ENCODE data around the gene TBX10. TPM values are rescaled to one million over a fixed set of nuclear protein-coding genes. Genes with fewer than 3 reads are reported as not detected.
"Not testable (repeated sequence)": the region's sequence is repeated elsewhere in the genome, so short reads cannot be mapped to it uniquely, and the experiment has no call there.

The TBX10 gene
- not detected for total RNA-seq

DNA sequence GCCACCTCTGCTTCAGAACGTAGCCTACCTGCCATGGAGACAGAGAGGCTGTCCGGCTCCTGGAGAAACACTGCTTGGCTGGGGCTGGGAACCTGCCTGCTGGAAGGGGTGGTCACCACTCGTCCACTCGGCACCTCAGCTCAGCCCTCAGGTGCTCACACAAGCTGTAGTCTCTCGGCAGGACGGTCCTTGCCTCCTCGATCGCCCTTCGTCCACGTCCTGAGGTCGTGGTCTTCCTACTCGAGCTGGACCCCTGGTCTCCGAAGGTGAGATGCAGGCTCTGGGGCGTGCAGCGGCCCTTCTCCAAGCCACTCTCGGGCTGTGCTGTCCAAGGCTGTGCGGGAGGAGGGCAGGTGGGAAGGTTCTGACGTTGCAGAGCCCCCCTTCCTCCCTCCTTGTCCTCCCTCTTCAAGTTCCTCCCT, at the start of gene TBX10:
TBX10 (minus strand) TSS at position 326 of the 422 bp plus-strand sequence; CDS start at position 35, 291 bp downstream.
- CTCF ChIA-PET, result no interaction called here
- Mint-ChIP-seq H3K4me1 (peaks cover 9% of the 10 kb centered on the region), H3K36me3 (ENCODE audit: low read depth) (no peaks in the 10 kb centered on the region), H3K27me3 (no peaks in the 10 kb centered on the region), H3K4me3 (no peak within 1 kb of the TSS), H3K9me3 (no peaks in the 10 kb centered on the region), H3K27ac (no peak within 1 kb of the TSS)
- POLR2A ChIA-PET, result interaction anchor here (1.0 kb wide), 1 partner anchor 9 kb away, joined by 3 read pairs; the partner anchor contains the start of gene NUDT8
- no peak for DNase-seq

DNA sequence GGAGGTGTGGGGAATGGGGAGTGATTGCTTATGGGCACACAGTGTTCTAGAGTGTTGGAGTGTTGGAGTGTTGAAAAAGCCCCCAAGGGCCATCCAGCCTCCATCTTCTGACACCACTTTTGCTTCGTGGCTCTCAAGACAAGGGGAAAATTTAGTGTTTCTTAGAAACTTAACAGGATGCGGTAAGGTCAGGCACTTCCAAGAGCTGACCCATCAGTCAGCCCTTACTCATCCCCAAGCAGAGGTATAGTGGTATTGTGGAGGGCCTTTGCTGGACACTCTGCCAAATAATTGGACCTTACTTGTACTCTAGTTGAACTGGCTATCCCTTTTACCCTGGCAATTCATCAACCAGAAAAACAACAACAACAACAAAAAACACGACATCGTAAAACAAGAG, 49.6 kb upstream of the TBX10 start:
- Mint-ChIP-seq H3K4me1 (peaks cover 6% of the 10 kb centered on the region), H3K9me3 (no peaks in the 10 kb centered on the region), H3K27ac (no peak overlapping the region), H3K4me3 (no peak overlapping the region), H3K36me3 (ENCODE audit: low read depth) (no peaks in the 10 kb centered on the region), H3K27me3 (peaks cover 35% of the 10 kb centered on the region)
- ChIA-PET POLR2A (no interaction called here), CTCF (no interaction called here)
- DNase-seq, result no peak

DNA sequence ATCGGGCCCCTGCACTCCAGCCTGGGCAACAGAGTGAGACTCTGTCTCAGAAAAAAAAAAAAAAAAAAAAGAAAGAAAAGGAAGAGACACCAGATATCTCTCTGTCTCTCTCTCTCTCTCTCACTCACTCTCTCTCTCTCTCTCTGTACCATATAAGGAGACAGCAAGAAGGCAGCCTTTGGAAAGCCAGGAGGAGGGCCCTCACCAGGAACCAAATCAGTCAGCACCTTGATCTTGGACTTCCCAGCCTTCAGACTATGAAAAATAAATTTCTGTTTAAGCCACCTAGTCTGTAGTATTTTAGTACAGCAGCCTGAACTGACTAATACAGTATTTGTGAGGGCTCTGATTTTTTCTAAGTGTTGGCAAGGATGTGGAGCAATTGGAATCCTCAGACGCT, 48.4 kb upstream of the TBX10 start:
- no peak overlapping the region for H3K4me3 Mint-ChIP-seq
- peaks cover 6% of the 10 kb centered on the region for H3K4me1 Mint-ChIP-seq
- H3K27ac Mint-ChIP-seq, result no peak overlapping the region
- no peaks in the 10 kb centered on the region for H3K36me3 Mint-ChIP-seq (ENCODE audit: low read depth)
- H3K9me3 Mint-ChIP-seq, result no peaks in the 10 kb centered on the region
- no peak for DNase-seq
- POLR2A ChIA-PET, result no interaction called here
- H3K27me3 Mint-ChIP-seq, result peaks cover 35% of the 10 kb centered on the region
- CTCF ChIA-PET, result no interaction called here

DNA sequence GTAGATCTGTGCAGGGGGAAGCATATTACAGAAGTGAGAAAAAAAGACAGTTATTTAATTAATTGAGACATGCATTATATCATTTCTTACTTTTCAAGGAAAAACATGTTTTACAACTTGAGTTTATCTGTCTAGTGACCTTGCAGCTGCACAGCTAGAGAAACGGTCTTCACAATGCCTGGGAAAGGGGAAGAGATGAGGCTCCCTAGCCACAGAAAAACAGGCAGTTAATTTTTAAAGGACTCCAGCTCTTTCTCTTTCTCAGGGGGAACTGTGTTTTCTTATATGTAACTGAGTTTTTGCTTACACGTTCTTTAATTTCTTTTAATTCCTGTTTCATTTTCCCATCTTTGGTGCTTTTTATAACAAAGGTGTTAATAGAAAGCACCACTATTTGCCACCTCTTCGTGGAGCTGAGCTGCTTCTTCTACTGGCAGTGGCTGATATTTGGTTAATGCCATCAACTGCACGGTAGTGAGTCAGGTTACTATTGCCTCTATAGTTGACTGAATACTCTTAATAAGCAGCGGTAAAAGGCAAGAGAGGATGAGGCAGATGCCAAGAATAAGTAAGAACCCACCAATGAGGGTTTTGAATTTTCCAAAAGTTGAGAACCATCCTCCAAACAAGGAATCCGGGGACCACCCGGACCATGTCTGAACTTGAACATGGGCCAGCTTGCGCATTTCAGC, 46.2 kb upstream of the TBX10 start:
- H3K36me3 Mint-ChIP-seq (ENCODE audit: low read depth); DNase-seq; CTCF ChIA-PET; POLR2A ChIA-PET; H3K27ac Mint-ChIP-seq; H3K9me3 Mint-ChIP-seq; H3K4me3 Mint-ChIP-seq; H3K4me1 Mint-ChIP-seq: not testable (repeated sequence)
- peaks cover 24% of the 10 kb centered on the region for H3K27me3 Mint-ChIP-seq

DNA sequence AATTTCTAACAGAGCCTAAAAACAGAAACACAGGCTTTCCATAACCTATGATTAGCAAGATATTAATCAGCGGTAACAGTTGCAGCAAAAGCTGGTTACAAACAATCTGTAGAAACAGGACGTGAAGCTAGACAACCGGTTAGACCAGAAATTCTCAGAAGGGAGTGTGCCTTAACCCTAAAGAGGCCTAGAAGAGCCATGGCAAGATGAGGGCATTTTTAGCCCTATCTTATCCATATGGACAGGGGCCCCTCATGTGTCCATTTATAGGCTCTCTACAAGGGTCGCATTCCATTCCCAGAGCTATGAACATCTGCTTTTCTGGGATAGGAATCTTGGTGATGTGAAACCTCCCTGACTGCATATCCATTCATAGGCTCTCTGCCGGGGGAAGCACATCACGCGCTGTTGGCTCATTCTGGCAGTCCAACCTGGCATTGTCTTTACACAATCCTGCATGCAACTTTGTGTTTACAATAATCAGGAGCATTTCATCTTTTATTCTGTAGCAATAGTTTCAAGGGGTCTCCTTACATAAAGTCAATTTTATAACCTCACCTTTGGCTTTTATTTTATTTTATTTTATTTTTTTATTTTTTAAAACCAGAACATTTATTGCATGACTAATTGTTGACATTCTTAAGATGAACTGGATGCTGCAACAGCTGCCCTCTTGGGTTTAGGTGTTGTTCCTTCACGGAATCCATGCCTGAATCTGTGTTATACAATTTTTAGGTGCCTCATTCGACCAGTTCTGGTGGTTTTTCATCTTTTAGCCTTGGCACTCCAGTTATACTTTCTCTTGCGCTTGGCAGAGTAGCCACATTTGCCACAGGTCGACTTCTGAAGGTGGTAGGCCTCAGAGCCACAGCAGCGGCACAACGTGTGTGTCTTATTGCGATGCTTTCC, 42.8 kb upstream of the TBX10 start:
- POLR2A ChIA-PET; H3K9me3 Mint-ChIP-seq; CTCF ChIA-PET; H3K4me1 Mint-ChIP-seq; H3K36me3 Mint-ChIP-seq (ENCODE audit: low read depth); H3K27ac Mint-ChIP-seq; DNase-seq; H3K4me3 Mint-ChIP-seq: not testable (repeated sequence)
- peaks cover 17% of the 10 kb centered on the region for H3K27me3 Mint-ChIP-seq

DNA sequence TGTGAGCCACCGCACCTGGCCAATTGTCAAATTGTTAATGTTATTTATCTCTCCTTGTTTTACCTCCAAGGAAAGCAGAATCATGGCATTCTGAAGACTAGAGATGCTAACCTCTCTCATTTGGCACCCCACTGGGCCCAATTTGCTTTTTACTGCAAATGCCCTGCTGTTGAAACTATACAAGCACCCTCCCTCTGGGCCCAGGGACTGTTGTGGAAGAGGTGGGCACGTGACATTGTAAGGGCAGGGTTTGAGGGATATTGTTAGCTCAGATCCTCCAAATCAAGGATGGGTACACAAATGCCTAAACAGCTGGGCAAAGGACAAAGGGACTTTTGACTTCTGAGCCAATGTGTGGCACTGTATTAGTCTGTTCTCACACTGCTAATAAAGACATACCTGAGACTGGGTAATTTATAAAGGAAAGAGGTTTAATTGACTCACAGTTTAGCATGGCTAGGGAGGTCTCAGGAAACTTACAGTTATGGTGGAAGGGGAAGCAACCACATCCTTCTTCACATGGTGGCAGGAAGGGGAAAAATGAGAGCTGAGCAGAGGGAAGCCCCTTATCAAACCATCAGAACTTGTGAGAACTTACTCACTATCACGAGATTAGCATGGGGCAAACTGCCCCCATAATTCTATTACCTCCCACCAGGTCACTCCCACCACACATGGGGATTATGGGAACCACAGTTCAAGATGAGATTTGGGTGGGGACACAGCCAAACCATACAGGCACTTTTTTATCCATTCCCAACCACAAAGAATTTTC, 41.3 kb upstream of the TBX10 start:
- H3K9me3 Mint-ChIP-seq, result peaks cover 5% of the 10 kb centered on the region
- POLR2A ChIA-PET, result no interaction called here
- no peak overlapping the region for H3K4me3 Mint-ChIP-seq
- no peak overlapping the region for H3K27ac Mint-ChIP-seq
- CTCF ChIA-PET, result interaction anchor here (0.6 kb wide), 1 partner anchor 1348 kb away, joined by 3 read pairs; no protein-coding TSS in a partner anchor
- DNase-seq, result no peak
- peaks cover 2% of the 10 kb centered on the region for H3K4me1 Mint-ChIP-seq
- H3K27me3 Mint-ChIP-seq, result peaks cover 25% of the 10 kb centered on the region
- no peaks in the 10 kb centered on the region for H3K36me3 Mint-ChIP-seq (ENCODE audit: low read depth)

DNA sequence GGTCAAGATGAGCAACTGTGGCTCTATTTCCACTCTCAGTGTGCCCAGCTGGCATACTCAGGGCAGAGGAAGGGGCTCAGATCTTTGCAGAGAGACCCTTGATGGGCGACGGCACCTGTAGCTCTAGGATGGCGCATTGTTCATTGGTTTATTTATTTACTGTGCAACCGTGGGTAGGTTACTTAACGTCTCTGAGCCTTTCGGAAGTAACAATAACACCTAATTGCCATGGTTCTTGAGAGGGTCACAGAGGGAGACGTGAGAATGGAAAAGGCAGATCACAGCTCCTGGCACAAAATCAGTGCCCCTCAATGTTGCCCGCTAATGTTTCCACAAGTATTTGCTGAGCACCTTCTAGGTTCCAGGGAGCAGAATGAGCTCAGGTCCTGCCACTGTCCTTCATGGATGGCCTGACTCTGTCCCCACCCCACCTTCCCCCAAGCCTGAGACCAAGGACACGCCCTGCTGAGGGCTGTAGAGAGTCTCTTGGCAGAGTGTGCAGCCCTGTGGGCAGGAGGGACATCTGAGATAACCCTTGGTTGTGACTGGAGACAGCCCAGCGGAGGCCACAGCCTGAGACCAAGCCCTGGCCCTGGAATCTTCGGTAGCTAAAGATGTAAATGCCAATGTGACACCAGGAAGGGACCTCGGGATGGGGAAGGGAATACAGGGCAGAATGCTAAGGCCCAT, 35.6 kb upstream of the TBX10 start:
- H3K4me1 Mint-ChIP-seq, result no peaks in the 10 kb centered on the region
- DNase-seq, result no peak
- H3K4me3 Mint-ChIP-seq, result no peak overlapping the region
- ChIA-PET POLR2A (no interaction called here), CTCF (interaction anchor here (1.4 kb wide), 1 partner anchor 14 kb away, joined by 3 read pairs; no protein-coding TSS in a partner anchor)
- H3K36me3 Mint-ChIP-seq (ENCODE audit: low read depth), result no peaks in the 10 kb centered on the region
- no peak overlapping the region for H3K27ac Mint-ChIP-seq
- H3K27me3 Mint-ChIP-seq, result peaks cover 23% of the 10 kb centered on the region
- peaks cover 3% of the 10 kb centered on the region for H3K9me3 Mint-ChIP-seq

DNA sequence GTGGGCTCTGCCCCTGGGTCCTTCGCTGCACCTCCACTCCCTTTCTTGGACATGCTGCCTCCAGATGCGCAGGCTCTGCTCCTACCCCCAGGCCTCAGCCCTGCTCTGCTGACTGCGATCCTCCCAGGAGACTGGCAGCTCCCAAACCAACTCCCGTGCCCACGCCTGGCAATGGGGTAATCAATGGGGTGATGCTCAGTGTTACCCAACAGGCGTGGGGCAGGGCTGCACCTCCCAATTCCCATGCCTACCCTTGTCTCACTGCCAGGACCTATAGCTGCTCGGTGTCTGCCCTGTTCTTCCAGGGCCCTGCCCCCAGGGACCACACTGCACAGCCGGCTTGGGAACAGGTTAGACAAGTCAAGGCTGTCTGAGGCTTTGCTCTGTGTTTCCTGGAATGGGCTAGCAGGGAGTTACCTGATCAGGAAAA, 34.9 kb upstream of the TBX10 start, which contains the start of gene ALDH3B2:
ALDH3B2 (minus strand) TSS at position 182 of the 430 bp plus-strand sequence. CDS start 7,688 bp downstream, outside the sequence.
- Mint-ChIP-seq H3K4me1 (no peaks in the 10 kb centered on the region), H3K27me3 (peaks cover 23% of the 10 kb centered on the region), H3K27ac (no peak within 1 kb of the TSS), H3K36me3 (ENCODE audit: low read depth) (no peaks in the 10 kb centered on the region), H3K9me3 (peaks cover 3% of the 10 kb centered on the region), H3K4me3 (no peak within 1 kb of the TSS)
- CTCF ChIA-PET, result interaction anchor here (1.4 kb wide), 1 partner anchor 14 kb away, joined by 3 read pairs; no protein-coding TSS in a partner anchor
- POLR2A ChIA-PET, result no interaction called here
- no peak for DNase-seq

DNA sequence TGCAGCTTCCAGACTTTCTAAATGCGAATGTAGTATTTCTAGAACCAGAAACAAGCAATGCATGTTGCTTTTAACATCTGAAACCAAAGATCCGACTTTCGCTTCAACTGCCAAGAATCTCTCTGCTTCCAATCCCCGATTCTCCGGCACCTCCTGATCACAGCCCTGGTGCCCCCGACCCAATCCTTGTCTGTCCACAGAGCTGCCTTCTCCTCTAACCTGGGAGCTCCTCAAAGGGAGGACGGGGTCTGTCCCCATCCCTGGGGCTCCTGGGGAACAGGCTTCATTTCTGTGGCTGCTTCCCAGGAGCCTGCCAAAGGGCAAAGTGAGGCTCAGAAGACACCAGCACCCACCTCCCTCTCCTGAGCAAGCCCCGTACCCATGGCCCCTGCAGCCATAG, 34.3 kb upstream of the TBX10 start:
- POLR2A ChIA-PET, result no interaction called here
- no peak for DNase-seq
- peaks cover 23% of the 10 kb centered on the region for H3K27me3 Mint-ChIP-seq
- peaks cover 3% of the 10 kb centered on the region for H3K9me3 Mint-ChIP-seq
- H3K36me3 Mint-ChIP-seq (ENCODE audit: low read depth), result no peaks in the 10 kb centered on the region
- CTCF ChIA-PET, result no interaction called here
- no peaks in the 10 kb centered on the region for H3K4me1 Mint-ChIP-seq
- no peak overlapping the region for H3K4me3 Mint-ChIP-seq
- no peak overlapping the region for H3K27ac Mint-ChIP-seq

DNA sequence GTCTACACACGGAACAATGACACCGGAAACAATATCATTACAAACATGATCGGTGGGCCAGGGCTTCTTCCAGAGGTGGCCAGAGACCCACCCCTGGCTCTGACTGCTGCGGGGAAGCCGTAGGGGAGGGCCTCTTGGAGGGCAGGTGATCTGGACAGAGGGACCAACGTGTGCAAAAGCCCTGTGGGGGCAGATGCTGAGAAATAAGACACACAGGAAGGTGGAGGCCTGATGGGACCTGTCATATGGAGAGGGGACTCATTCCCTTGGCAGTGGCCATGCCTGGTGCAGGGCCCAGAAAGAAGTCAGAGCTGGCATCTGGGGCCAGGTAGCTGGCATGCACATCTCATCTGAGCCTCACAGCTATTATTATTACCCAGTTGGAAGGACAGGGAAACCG, 33.8 kb upstream of the TBX10 start:
- H3K27me3 Mint-ChIP-seq, result peaks cover 23% of the 10 kb centered on the region
- no peak overlapping the region for H3K27ac Mint-ChIP-seq
- DNase-seq, result no peak
- CTCF ChIA-PET, result no interaction called here
- no peaks in the 10 kb centered on the region for H3K4me1 Mint-ChIP-seq
- no peak overlapping the region for H3K4me3 Mint-ChIP-seq
- H3K9me3 Mint-ChIP-seq, result peaks cover 3% of the 10 kb centered on the region
- POLR2A ChIA-PET, result no interaction called here
- no peaks in the 10 kb centered on the region for H3K36me3 Mint-ChIP-seq (ENCODE audit: low read depth)

DNA sequence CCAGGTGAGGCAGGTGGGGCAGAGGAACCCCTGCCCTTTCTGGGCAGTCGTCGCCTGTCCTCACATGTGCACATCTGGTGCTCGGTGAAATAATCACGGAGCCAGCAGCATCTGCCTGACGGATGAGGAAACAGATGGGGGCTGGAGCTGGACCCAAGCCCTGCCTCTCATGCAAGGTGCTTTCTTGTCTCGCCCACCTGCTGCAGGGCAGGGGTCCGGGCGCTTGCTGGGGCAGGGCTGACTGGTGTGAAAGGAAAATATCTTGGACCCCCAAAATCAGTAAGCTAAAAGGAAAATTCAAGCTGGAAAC, 31.6 kb upstream of the TBX10 start:
- ChIA-PET CTCF (no interaction called here), POLR2A (no interaction called here)
- H3K4me3 Mint-ChIP-seq, result no peak overlapping the region
- no peaks in the 10 kb centered on the region for H3K36me3 Mint-ChIP-seq (ENCODE audit: low read depth)
- peaks cover 5% of the 10 kb centered on the region for H3K27me3 Mint-ChIP-seq
- no peak for DNase-seq
- H3K4me1 Mint-ChIP-seq, result no peaks in the 10 kb centered on the region
- no peak overlapping the region for H3K27ac Mint-ChIP-seq
- H3K9me3 Mint-ChIP-seq, result peaks cover under 1% of the 10 kb centered on the region

DNA sequence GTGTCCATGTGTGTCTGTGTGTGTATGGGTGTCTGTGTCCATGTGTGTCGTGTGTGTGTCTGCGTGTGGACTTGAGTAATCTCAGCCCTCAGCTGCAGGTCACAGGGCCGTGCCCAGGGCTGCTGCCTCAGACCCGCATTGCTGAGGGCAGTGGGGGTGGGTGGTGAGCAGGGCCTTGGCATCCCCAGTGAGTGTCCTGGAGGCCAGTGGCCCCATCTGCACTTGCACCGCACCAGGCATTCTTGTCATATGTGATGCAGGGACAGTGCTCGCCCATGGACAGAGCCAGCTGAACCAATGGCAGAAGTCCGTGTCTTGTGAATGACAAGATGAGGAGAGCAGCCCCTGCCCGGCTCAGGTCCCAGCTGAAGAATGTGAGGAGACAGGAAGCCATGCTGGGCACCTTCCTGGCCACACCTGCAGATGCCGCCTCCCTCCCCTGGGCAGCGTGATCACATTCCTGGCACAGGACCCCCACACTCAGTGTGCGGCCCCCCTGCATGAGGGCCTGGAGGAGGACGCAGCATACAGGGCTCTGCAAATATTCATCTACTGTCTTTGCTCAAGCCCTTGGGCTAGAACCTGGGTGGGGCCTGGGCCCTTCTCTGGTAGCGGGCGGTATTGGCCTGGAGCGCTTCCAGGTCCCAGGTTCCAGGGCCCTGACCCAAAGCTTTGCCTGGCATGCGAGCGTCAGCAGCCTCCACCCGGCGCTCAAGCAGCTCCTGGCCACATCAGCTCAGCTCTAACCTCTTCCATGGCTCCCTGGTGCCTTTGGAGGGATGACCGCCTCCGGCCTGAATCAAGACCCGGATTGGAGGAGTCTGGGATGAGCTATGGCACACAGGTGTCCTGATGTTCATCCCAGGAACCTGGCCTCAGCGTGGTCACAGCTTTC, 31.0 kb upstream of the TBX10 start:
- POLR2A ChIA-PET, result no interaction called here
- Mint-ChIP-seq H3K36me3 (ENCODE audit: low read depth) (no peaks in the 10 kb centered on the region), H3K27ac (no peak overlapping the region), H3K27me3 (peaks cover 4% of the 10 kb centered on the region), H3K4me3 (no peak overlapping the region), H3K4me1 (no peaks in the 10 kb centered on the region), H3K9me3 (no peaks in the 10 kb centered on the region)
- DNase-seq, result no peak
- CTCF ChIA-PET, result no interaction called here
